HepG2 (cell line): ENCODE measurements around the gene UBXN1. TPM values are rescaled to one million over a fixed set of nuclear protein-coding genes. Genes with fewer than 3 reads are reported as not detected.

Source experiments
- ATAC-seq: fragments of 200-7000 bp; cut with Tn5 transposase; 3 replicates; pipeline ENCODE4 v1.9.1; 2020; ENCODE audit warnings: mild to moderate bottlenecking, moderate library complexity
- BruUV-seq: library from RNA; stranded (reverse); fragments of 400-500 nt; replicated peaks from 2 replicates; lab custom pipeline; 2021; lab: Mats Ljungman, UMichigan
- CTCF ChIA-PET: fragments of 300-600 bp; formaldehyde crosslinking; extraction: SDS; loops from one replicate; lab custom pipeline; 2021; ENCODE audit warnings: low total read pairs, inconsistent platforms, low intra/inter-chr PET ratio; lab: Yijun Ruan, JAX
- POLR2A ChIA-PET: fragments of 350-600 bp; sonication (Branson Sonifier 250); formaldehyde crosslinking; loops from one replicate; lab custom pipeline; 2020; ENCODE audit warnings: antibody characterized with exemption, inconsistent platforms; lab: Yijun Ruan, JAX
- DNase-seq: peaks from one replicate; pipeline ENCODE4 v3.0.0-alpha.2; 2015; ENCODE audit warnings: low spot score
- FAIRE-seq: peaks from 3 replicates; lab custom pipeline; 2011; peaks lifted over from hg19 to GRCh38; lab: Jason Lieb, UNC
- H2AFZ ChIP-seq: one replicate; pipeline ENCODE4 v1.6.1; 2011; ENCODE audit warnings: low read length, inconsistent platforms
- H3K27ac ChIP-seq: fragments of 300-600 bp; 3 replicates; pipeline ENCODE4 v1.8.0; 2011; ENCODE audit warnings: mixed run types, mild to moderate bottlenecking, mixed read lengths, low read length, inconsistent platforms; ENCODE audit not compliant: insufficient read depth; ENCODE audit errors: extremely low read length
- H3K27me3 ChIP-seq, 2 experiments: fragments of 200-600 bp in 1 of 2; 2 replicates in 1 of 2; 3 replicates in 1 of 2; pipeline versions ENCODE4 v1.6.0 to v1.8.0; 2011; ENCODE audit warnings: low read length in 2 of 2, mild to moderate bottlenecking in 2 of 2, moderate library complexity in 2 of 2, inconsistent platforms in 1 of 2; ENCODE audit not compliant: insufficient read depth in 2 of 2, control insufficient read depth in 1 of 2
- H3K36me3 ChIP-seq, 2 experiments: fragments of 200-600 bp in 1 of 2; replicated peaks in 1 of 2; 2 replicates in 1 of 2; 3 replicates in 1 of 2; pipeline versions ENCODE4 v1.5.1 to v1.8.0; 2011; ENCODE audit warnings: low read length in 2 of 2, inconsistent platforms in 1 of 2; ENCODE audit not compliant: insufficient read depth in 2 of 2, control insufficient read depth in 1 of 2
- H3K4me1 ChIP-seq: 2 replicates; pipeline ENCODE4 v1.5.1; 2012; ENCODE audit warnings: low read length, inconsistent platforms; ENCODE audit not compliant: insufficient read depth
- H3K4me2 ChIP-seq: 2 replicates; pipeline ENCODE4 v1.6.0; 2011; ENCODE audit warnings: low read depth, low read length, inconsistent platforms
- H3K4me3 ChIP-seq, 3 experiments: fragments of 200-600 bp in 1 of 3; sonication (generic), shearing (Covaris generic) in 1 of 3; replicated peaks in 1 of 3; 2 replicates each; pipeline ENCODE4 v1.5.1; 2011 to 2016; ENCODE audit warnings: low read length in 3 of 3, inconsistent platforms in 2 of 3, low read depth in 2 of 3, mild to moderate bottlenecking in 2 of 3, control low read depth in 1 of 3, mixed read lengths in 1 of 3; ENCODE audit not compliant: insufficient read depth in 1 of 3
- H3K79me2 ChIP-seq: one replicate; pipeline ENCODE4 v1.6.1; 2011; ENCODE audit warnings: low read length, inconsistent platforms; ENCODE audit not compliant: insufficient read depth
- H3K9ac ChIP-seq: 2 replicates; pipeline ENCODE4 v1.6.0; 2011; ENCODE audit warnings: mild to moderate bottlenecking, low read depth, low read length, inconsistent platforms; ENCODE audit not compliant: insufficient read depth
- H3K9me3 ChIP-seq: 2 replicates; pipeline ENCODE4 v1.5.1; 2012; ENCODE audit warnings: mild to moderate bottlenecking, low read length
- H4K20me1 ChIP-seq: 2 replicates; pipeline ENCODE4 v1.6.0; 2011; ENCODE audit warnings: inconsistent platforms, mild to moderate bottlenecking, low read length, moderate library complexity; ENCODE audit not compliant: insufficient read depth
- MIER2 ChIP-seq: IDR thresholded peaks from 2 replicates; pipeline ENCODE4 v1.6.1; 2016; ENCODE audit warnings: missing biosample characterization, missing genetic modification reagents
- TIGD3 ChIP-seq: sonication (generic); formaldehyde crosslinking; IDR thresholded peaks from 2 replicates; pipeline ENCODE4 v1.5.1; 2020; ENCODE audit warnings: mild to moderate bottlenecking, missing genetic modification reagents, borderline replicate concordance
- TOPORS ChIP-seq: sonication (generic); formaldehyde crosslinking; IDR thresholded peaks from 2 replicates; pipeline ENCODE4 v1.8.0; 2023; ENCODE audit warnings: mild to moderate bottlenecking, missing genetic modification reagents
- ZBTB38 ChIP-seq: sonication (generic); formaldehyde crosslinking; IDR thresholded peaks from 2 replicates; pipeline ENCODE4 v1.5.1; 2020; ENCODE audit warnings: mild to moderate bottlenecking, missing genetic modification reagents
- ZKSCAN8 ChIP-seq: IDR thresholded peaks from 2 replicates; pipeline ENCODE4 v1.6.1; 2016; ENCODE audit warnings: borderline replicate concordance, missing genetic modification reagents, missing compliant biosample characterization
- ZMYM4 ChIP-seq: sonication (generic); formaldehyde crosslinking; IDR thresholded peaks from 2 replicates; pipeline ENCODE4 v1.8.1; 2023; ENCODE audit warnings: mild to moderate bottlenecking, missing genetic modification reagents
- ZNF124 ChIP-seq: sonication (generic); formaldehyde crosslinking; IDR thresholded peaks from 2 replicates; pipeline ENCODE4 v1.4.0; 2020; ENCODE audit warnings: missing genetic modification reagents
- ZNF549 ChIP-seq: sonication (generic); formaldehyde crosslinking; IDR thresholded peaks from 2 replicates; pipeline ENCODE4 v1.5.0; 2020; ENCODE audit warnings: missing genetic modification reagents
- ZNF563 ChIP-seq: sonication (generic); formaldehyde crosslinking; IDR thresholded peaks from 2 replicates; pipeline ENCODE4 v1.8.0; 2022; ENCODE audit warnings: mild to moderate bottlenecking, moderate library complexity, missing genetic modification reagents
- ZSCAN21 ChIP-seq: sonication (generic); formaldehyde crosslinking; IDR thresholded peaks from 2 replicates; pipeline ENCODE4 v1.8.0; 2022; ENCODE audit warnings: mild to moderate bottlenecking, missing genetic modification reagents, moderate library complexity, borderline replicate concordance
- WGBS: methylation state at CpG from one replicate; pipeline ENCODE4 v1.1.6; 2017; ENCODE audit warnings: low lambda C conversion rate; 5-methylcytosine and 5-hydroxymethylcytosine counted together
- in situ Hi-C: cut with HindIII; loops from 2 replicates; pipeline ENCODE4 v1.10.0; 2017; ENCODE audit warnings: low pct_unique_long_range_greater_than_20kb; ENCODE audit not compliant: extremely low pct_ligation_motif_present
- intact Hi-C: fragments of 100-400 bp; cut with micrococcal nuclease; formaldehyde crosslinking; loops from one replicate; pipeline ENCODE4 v1.10.0; 2022; ENCODE audit not compliant: unreplicated experiment
- polyA plus RNA-seq, 8 experiments: library from polyadenylated mRNA; depleted of rRNA in 3 of 8; stranded (reverse) in 7 of 8; unstranded in 1 of 8; fragments of >200 nt; fragmentation: Illumina TruSeq in 4 of 8; extraction: Trizol in 4 of 8; gene quantifications; 2 replicates each; pipeline versions ENCODE4 v1.2.1 to v1.2.3, GENCODE V29; 2011 to 2016; ENCODE audit warnings: low read depth in 4 of 8, missing spikeins in 1 of 8, mixed read lengths in 1 of 8; ENCODE audit not compliant: insufficient read depth in 1 of 8
- total RNA-seq, 5 experiments: library from RNA; depleted of rRNA; stranded (reverse); fragments of >200 nt; fragmentation: Illumina TruSeq; extraction: Trizol; gene quantifications; 2 replicates each; pipeline ENCODE4 v1.2.3, GENCODE V29; 2016; ENCODE audit warnings: low read depth in 1 of 5
- TF ChIP-seq, protein P1 (sequence below): sonication (generic); formaldehyde crosslinking; IDR thresholded peaks from 2 replicates; pipeline ENCODE4 v1.4.0; 2020; ENCODE audit warnings: mild to moderate bottlenecking, missing genetic modification reagents
- TF ChIP-seq, protein P2 (sequence below): sonication (generic); formaldehyde crosslinking; IDR thresholded peaks from 2 replicates; pipeline ENCODE4 v1.4.0; 2020; ENCODE audit warnings: low read depth, missing genetic modification reagents
- TF ChIP-seq, protein P3 (sequence below): sonication (generic); formaldehyde crosslinking; IDR thresholded peaks from 2 replicates; pipeline ENCODE4 v1.4.0; 2020; ENCODE audit warnings: missing genetic modification reagents, mild to moderate bottlenecking, borderline replicate concordance

The UBXN1 gene
- total and polyA plus RNA-seq, 2 of the 13 experiments (the other 11 are each of a cell fraction or from before 2014, with no cell fraction given) = 47.5 to 52.4 TPM

DNA sequence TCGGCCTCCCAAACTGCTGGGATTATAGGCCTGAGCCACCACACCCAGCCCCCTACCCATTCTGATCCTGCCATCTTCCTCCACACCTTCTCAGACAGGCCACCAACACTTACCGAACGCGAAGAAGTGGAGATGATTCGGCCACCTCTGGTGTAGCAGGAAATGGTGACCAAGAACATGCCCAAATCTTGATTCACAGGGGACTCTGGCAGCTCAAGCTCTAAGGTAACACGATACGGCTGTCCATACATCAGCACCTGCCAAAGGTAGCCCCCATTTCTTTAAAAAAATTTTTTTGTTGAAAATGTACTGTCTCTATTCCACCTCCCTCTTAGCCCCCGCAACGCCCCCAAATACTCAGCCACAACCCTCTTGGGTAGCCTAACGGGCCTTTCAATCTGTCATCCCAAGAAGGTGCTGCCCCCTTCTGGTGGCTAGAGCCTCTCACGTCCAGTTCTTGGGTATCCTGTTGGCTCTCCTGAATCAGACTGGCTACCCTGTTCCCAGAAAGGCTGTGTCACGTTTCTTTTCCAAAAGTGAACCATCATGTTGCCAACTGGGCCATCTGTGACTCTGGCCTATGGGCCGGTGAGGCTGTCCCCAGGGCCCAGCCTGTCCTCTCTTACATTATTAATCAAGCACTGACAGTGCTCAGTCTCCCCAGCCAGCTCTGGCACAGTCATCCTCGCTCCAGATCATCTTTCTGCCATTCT is 15.7 kb upstream of the UBXN1 start:
- H3K9ac ChIP-seq = no peak overlapping the region
- intact Hi-C loops = loop anchor here (1.0 kb wide), 1 partner anchor 314 kb away; no protein-coding TSS in a partner anchor
- no peak overlapping the region for H2AFZ ChIP-seq
- no peaks in the 10 kb centered on the region for H3K27me3 ChIP-seq
- H3K79me2 ChIP-seq = no peaks in the 10 kb centered on the region
- in situ Hi-C loops = no loop called here
- no peak overlapping the region for H3K4me3 ChIP-seq
- BruUV-seq = no TSS peak
- no peaks in the 10 kb centered on the region for H3K9me3 ChIP-seq
- FAIRE-seq = peak; percentile 52
- H4K20me1 ChIP-seq = no peaks in the 10 kb centered on the region
- ChIA-PET CTCF (interaction anchor here (0.8 to 1.6 kb wide), 3 partner anchors 14 to 314 kb away, joined by 3 to 9 read pairs (median 4); partner anchors contain the start of genes EML3 and ROM1), POLR2A (no interaction called here)
- H3K4me2 ChIP-seq = no peak overlapping the region
- H3K36me3 ChIP-seq = peaks cover 17 to 37% of the 10 kb centered on the region in 2 experiments
- no peak overlapping the region for H3K27ac ChIP-seq
- no peaks in the 10 kb centered on the region for H3K4me1 ChIP-seq
- peak; percentile 86 for ATAC-seq
- peak; percentile 70 for DNase-seq
- 79% methylated on average over 14 of the region's 14 CpGs for whole genome bisulfite sequencing
- TF ChIP-seq ZNF563 (no peak), MIER2 (no peak), ZNF124 (CRISPR knock-in tag) (no peak), ZSCAN21 (no peak), TIGD3 (CRISPR knock-in tag) (no peak), ZBTB38 (CRISPR knock-in tag) (0 out of 2 replicates have a peak, but pooled peaks have one; percentile 32), TOPORS (CRISPR knock-in tag) (no peak), ZNF549 (no peak), ZMYM4 (CRISPR knock-in tag) (no peak), ZKSCAN8 (CRISPR knock-in tag) (no peak)
- TF ChIP-seq, protein P1, sequence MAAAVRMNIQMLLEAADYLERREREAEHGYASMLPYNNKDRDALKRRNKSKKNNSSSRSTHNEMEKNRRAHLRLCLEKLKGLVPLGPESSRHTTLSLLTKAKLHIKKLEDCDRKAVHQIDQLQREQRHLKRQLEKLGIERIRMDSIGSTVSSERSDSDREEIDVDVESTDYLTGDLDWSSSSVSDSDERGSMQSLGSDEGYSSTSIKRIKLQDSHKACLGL (CRISPR knock-in tag) = no peak
- TF ChIP-seq, protein P2, sequence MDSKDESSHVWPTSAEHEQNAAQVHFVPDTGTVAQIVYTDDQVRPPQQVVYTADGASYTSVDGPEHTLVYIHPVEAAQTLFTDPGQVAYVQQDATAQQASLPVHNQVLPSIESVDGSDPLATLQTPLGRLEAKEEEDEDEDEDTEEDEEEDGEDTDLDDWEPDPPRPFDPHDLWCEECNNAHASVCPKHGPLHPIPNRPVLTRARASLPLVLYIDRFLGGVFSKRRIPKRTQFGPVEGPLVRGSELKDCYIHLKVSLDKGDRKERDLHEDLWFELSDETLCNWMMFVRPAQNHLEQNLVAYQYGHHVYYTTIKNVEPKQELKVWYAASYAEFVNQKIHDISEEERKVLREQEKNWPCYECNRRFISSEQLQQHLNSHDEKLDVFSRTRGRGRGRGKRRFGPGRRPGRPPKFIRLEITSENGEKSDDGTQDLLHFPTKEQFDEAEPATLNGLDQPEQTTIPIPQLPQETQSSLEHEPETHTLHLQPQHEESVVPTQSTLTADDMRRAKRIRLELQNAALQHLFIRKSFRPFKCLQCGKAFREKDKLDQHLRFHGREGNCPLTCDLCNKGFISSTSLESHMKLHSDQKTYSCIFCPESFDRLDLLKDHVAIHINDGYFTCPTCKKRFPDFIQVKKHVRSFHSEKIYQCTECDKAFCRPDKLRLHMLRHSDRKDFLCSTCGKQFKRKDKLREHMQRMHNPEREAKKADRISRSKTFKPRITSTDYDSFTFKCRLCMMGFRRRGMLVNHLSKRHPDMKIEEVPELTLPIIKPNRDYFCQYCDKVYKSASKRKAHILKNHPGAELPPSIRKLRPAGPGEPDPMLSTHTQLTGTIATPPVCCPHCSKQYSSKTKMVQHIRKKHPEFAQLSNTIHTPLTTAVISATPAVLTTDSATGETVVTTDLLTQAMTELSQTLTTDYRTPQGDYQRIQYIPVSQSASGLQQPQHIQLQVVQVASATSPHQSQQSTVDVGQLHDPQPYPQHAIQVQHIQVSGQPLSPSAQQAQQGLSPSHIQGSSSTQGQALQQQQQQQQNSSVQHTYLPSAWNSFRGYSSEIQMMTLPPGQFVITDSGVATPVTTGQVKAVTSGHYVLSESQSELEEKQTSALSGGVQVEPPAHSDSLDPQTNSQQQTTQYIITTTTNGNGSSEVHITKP (CRISPR knock-in tag) = no peak
- TF ChIP-seq, protein P3, sequence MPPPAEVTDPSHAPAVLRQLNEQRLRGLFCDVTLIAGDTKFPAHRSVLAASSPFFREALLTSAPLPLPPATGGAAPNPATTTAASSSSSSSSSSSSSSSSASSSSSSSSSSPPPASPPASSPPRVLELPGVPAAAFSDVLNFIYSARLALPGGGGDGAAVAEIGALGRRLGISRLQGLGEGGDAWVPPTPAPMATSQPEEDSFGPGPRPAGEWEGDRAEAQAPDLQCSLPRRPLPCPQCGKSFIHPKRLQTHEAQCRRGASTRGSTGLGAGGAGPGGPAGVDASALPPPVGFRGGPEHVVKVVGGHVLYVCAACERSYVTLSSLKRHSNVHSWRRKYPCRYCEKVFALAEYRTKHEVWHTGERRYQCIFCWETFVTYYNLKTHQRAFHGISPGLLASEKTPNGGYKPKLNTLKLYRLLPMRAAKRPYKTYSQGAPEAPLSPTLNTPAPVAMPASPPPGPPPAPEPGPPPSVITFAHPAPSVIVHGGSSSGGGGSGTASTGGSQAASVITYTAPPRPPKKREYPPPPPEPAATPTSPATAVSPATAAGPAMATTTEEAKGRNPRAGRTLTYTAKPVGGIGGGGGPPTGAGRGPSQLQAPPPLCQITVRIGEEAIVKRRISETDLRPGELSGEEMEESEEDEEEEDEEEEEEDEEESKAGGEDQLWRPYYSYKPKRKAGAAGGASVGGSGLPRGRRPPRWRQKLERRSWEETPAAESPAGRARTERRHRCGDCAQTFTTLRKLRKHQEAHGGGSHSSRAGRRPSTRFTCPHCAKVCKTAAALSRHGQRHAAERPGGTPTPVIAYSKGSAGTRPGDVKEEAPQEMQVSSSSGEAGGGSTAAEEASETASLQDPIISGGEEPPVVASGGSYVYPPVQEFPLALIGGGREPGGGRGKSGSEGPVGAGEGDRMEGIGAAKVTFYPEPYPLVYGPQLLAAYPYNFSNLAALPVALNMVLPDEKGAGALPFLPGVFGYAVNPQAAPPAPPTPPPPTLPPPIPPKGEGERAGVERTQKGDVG = no peak
